GM12878 (cell line): ENCODE measurements around the gene TXNRD1. TPM values are rescaled to one million over a fixed set of nuclear protein-coding genes. Genes with fewer than 3 reads are reported as not detected.

Source experiments
- ASH2L ChIP-seq: fragments of 300-600, 200-600 bp; sonication (generic); IDR thresholded peaks from 2 replicates; pipeline ENCODE4 v1.6.1; 2017; ENCODE audit warnings: low read depth, mild to moderate bottlenecking, borderline replicate concordance
- CEBPB ChIP-seq, 2 experiments: fragments of 150-350 bp in 1 of 2; IDR thresholded peaks; 2 replicates each; pipeline ENCODE4 v1.6.1; 2012 to 2014; ENCODE audit warnings: low read depth in 2 of 2, low read length in 2 of 2, borderline replicate concordance in 1 of 2, inconsistent platforms in 1 of 2
- CHD1 ChIP-seq: IDR thresholded peaks from 2 replicates; pipeline ENCODE4 v1.6.1; 2012; ENCODE audit warnings: low read depth, low read length, improper control_type of control experiment
- CHD2 ChIP-seq: IDR thresholded peaks from 2 replicates; pipeline ENCODE4 v1.6.1; 2011; ENCODE audit warnings: low read depth, low read length, improper control_type of control experiment, borderline replicate concordance
- CREM ChIP-seq: IDR thresholded peaks from 2 replicates; pipeline ENCODE4 v1.6.1; 2014; ENCODE audit warnings: antibody characterized with exemption, low read depth
- EP300 ChIP-seq, 2 experiments: fragments of 150-350 bp in 1 of 2; IDR thresholded peaks; 2 replicates each; pipeline ENCODE4 v1.6.1; 2011 to 2012; ENCODE audit warnings: low read depth in 2 of 2, low read length in 2 of 2, borderline replicate concordance in 1 of 2, improper control_type of control experiment in 1 of 2, inconsistent platforms in 1 of 2; ENCODE audit not compliant: control insufficient read depth in 1 of 2
- HDGF ChIP-seq: fragments of 450-650 bp; IDR thresholded peaks from 2 replicates; pipeline ENCODE4 v1.6.1; 2016; ENCODE audit warnings: antibody characterized with exemption
- KAT2A ChIP-seq: conservative IDR thresholded peaks from 2 replicates; pipeline ENCODE4 v1.6.1; 2011; ENCODE audit warnings: low read depth, low read length; ENCODE audit not compliant: control insufficient read depth
- NFXL1 ChIP-seq: fragments of 450-650 bp; IDR thresholded peaks from 2 replicates; pipeline ENCODE4 v1.6.1; 2017; ENCODE audit warnings: antibody characterized with exemption, mild to moderate bottlenecking, borderline replicate concordance
- NKRF ChIP-seq: fragments of 450-650 bp; conservative IDR thresholded peaks from 2 replicates; pipeline ENCODE4 v1.6.1; 2017; ENCODE audit warnings: mild to moderate bottlenecking, moderate library complexity
- POLR2AphosphoS5 ChIP-seq: IDR thresholded peaks from 2 replicates; pipeline ENCODE4 v1.6.1; 2011; ENCODE audit warnings: mild to moderate bottlenecking, low read length, inconsistent platforms
- RELA ChIP-seq: fragments of 450-650 bp; IDR thresholded peaks from 2 replicates; pipeline ENCODE4 v1.8.0; 2014; ENCODE audit warnings: borderline replicate concordance; ENCODE audit not compliant: partially characterized antibody
- RFX5 ChIP-seq: IDR thresholded peaks from 2 replicates; pipeline ENCODE4 v1.6.1; 2011; ENCODE audit warnings: low read depth, low read length, improper control_type of control experiment
- SMAD5 ChIP-seq: IDR thresholded peaks from 2 replicates; pipeline ENCODE4 v1.6.1; 2016; ENCODE audit warnings: antibody characterized with exemption, low read depth
- SPI1 ChIP-seq: IDR thresholded peaks from 2 replicates; pipeline ENCODE4 v1.6.1; 2011; ENCODE audit warnings: low read depth, mild to moderate bottlenecking, low read length, moderate library complexity, borderline replicate concordance; ENCODE audit not compliant: insufficient read depth
- SRF ChIP-seq, 2 experiments: IDR thresholded peaks; 2 replicates each; pipeline ENCODE4 v1.6.1; 2011; ENCODE audit warnings: low read depth in 2 of 2, low read length in 2 of 2, mild to moderate bottlenecking in 1 of 2, moderate library complexity in 1 of 2
- TCF12 ChIP-seq: IDR thresholded peaks from 2 replicates; pipeline ENCODE4 v1.6.1; 2011; ENCODE audit warnings: low read depth, mild to moderate bottlenecking, low read length
- ZNF592 ChIP-seq: fragments of 450-650 bp; IDR thresholded peaks from 2 replicates; pipeline ENCODE4 v1.6.1; 2017; ENCODE audit warnings: mild to moderate bottlenecking, moderate library complexity
- ZSCAN29 ChIP-seq: fragments of 450-650 bp; IDR thresholded peaks from 2 replicates; pipeline ENCODE4 v1.6.1; 2017; ENCODE audit warnings: mild to moderate bottlenecking, moderate library complexity
- polyA plus RNA-seq, 11 experiments: library from polyadenylated mRNA; depleted of rRNA in 4 of 11; unstranded in 6 of 11; stranded (reverse) in 5 of 11; fragments of >200 nt; fragmentation: Nextera tagmentation in 4 of 11; fragmentation: Illumina TruSeq in 1 of 11; extraction: Ambion mirVana in 4 of 11; extraction: Trizol in 1 of 11; gene quantifications; 1 replicate in 1 of 11; 2 replicates in 10 of 11; pipeline versions ENCODE4 v1.2.1 to v1.2.3, GENCODE V29; 2011 to 2016; ENCODE audit warnings: inconsistent platforms in 2 of 11, missing spikeins in 2 of 11, low read depth in 1 of 11
- total RNA-seq, 4 experiments: library from RNA; depleted of rRNA in 3 of 4; stranded (reverse); fragments of >200 nt in 3 of 4; fragmentation: Illumina TruSeq in 1 of 4; extraction: Trizol in 1 of 4; gene quantifications; 2 replicates each; pipeline versions ENCODE4 v1.2.1 to v1.2.3, GENCODE V29; 2013 to 2021

Gene TXNRD1
- total and polyA plus RNA-seq, 10 of the 15 experiments (the other 5 are each of a cell fraction or from before 2014, with no cell fraction given), result 52.6 to 84.6 (median 67.8) TPM

- no peak for TF ChIP-seq ZNF592
- no peak for TF ChIP-seq NFXL1
- TF ChIP-seq TCF12, result no peak
- 0 out of 2 replicates have a peak, but pooled peaks have one; percentile 58 for TF ChIP-seq HDGF
- peak; percentile 38; the same call in 1 of the 2 replicates for TF ChIP-seq CHD2
- 0 out of 2 replicates have a peak, but pooled peaks have one; percentile 16 for TF ChIP-seq CREM
- TF ChIP-seq SRF (IDR thresholded peaks at IDR 0.05; ENCODE audit: low read depth in 2 of 2, low read length in 2 of 2), result no peak
- TF ChIP-seq ZSCAN29, result no peak
- TF ChIP-seq NKRF, result peak; percentile 68
- peak; percentile 97 for TF ChIP-seq POLR2AphosphoS5
- TF ChIP-seq SPI1, result 0 out of 2 replicates have a peak, but pooled peaks have one; percentile 22
- no peak for TF ChIP-seq CEBPB (IDR thresholded peaks at IDR 0.05; ENCODE audit: borderline replicate concordance in 1 of 2, low read depth in 2 of 2, low read length in 2 of 2)
- TF ChIP-seq CHD1, result no peak
- TF ChIP-seq KAT2A, result no peak
- peak; percentile 71 for TF ChIP-seq RFX5
- peak; percentile 82; the same call in 1 of the 2 replicates for TF ChIP-seq SMAD5
- peak; percentile 77 for TF ChIP-seq RELA
- TF ChIP-seq ASH2L, result no peak
- 0 out of 4 replicates have a peak, but pooled peaks of 1 of the 2 experiments have one; percentile 22 for TF ChIP-seq EP300 (IDR thresholded peaks at IDR 0.05; ENCODE audit: borderline replicate concordance in 1 of 2, control insufficient read depth in 1 of 2, low read depth in 2 of 2, low read length in 2 of 2)
These were observed 71.2 kb downstream of the TXNRD1 start (continued) for GRCh38 chr12:104286516-104287482.
